A549 (cell line): ENCODE results near the gene YWHAB. TPM values are rescaled to one million over a fixed set of nuclear protein-coding genes. Genes with fewer than 3 reads are reported as not detected.

ENCODE experiments used
- ATAC-seq, 2 experiments: fragments of 200-7000 bp in 1 of 2; fragments of >200 bp in 1 of 2; cut with Nextera tagmentation in 1 of 2; cut with Tn5 transposase in 1 of 2; 3 replicates each; pipeline versions ENCODE4 v1.8.0 to v1.9.1; 2018 to 2020; ENCODE audit warnings: mild to moderate bottlenecking in 1 of 2, moderate library complexity in 1 of 2
- CTCF ChIA-PET: fragments of 300-600 bp; sonication (Branson Sonifier 250); formaldehyde crosslinking; extraction: SDS; loops from one replicate; lab custom pipeline; 2021; ENCODE audit warnings: antibody characterized with exemption, inconsistent platforms; lab: Yijun Ruan, JAX
- POLR2A ChIA-PET: fragments of 350-600 bp; formaldehyde crosslinking; extraction: SDS; loops from one replicate; lab custom pipeline; 2021; ENCODE audit warnings: antibody characterized with exemption, inconsistent platforms; lab: Yijun Ruan, JAX
- DNase-seq, 2 experiments: peaks; one replicate each; pipeline versions ENCODE4 v3.0.0 to v3.0.0-alpha.2; 2011 to 2016; ENCODE audit warnings: low read depth in 1 of 2, low spot score in 1 of 2
- FAIRE-seq: peaks from 2 replicates; lab custom pipeline; 2011; peaks lifted over from hg19 to GRCh38; lab: Jason Lieb, UNC
- H3K27ac ChIP-seq, 2 experiments: fragments of >200 bp; sonication (Bioruptor Twin); formaldehyde crosslinking; 3 replicates each; pipeline ENCODE4 v1.5.1; 2016 to 2017
- H3K4me1 ChIP-seq: fragments of >200 bp; sonication (Bioruptor Twin); formaldehyde crosslinking; 3 replicates; pipeline ENCODE4 v1.6.1; 2016
- H3K4me2 ChIP-seq: fragments of >200 bp; sonication (Bioruptor Twin); formaldehyde crosslinking; 3 replicates; pipeline ENCODE4 v1.6.1; 2016
- H3K4me3 ChIP-seq: fragments of >200 bp; sonication (Bioruptor Twin); formaldehyde crosslinking; 3 replicates; pipeline ENCODE4 v1.5.1; 2016
- H3K9me3 ChIP-seq: fragments of >200 bp; sonication (Bioruptor Twin); formaldehyde crosslinking; 3 replicates; pipeline ENCODE4 v1.6.1; 2016
- BCL3 ChIP-seq: fragments of >200 bp; sonication (Bioruptor Twin); formaldehyde crosslinking; IDR thresholded peaks from 3 replicates; pipeline ENCODE4 v1.6.1; 2016
- BHLHE40 ChIP-seq: IDR thresholded peaks from 2 replicates; pipeline ENCODE4 v1.6.1; 2012; ENCODE audit warnings: low read depth, low read length, inconsistent platforms
- CBX2 ChIP-seq: fragments of 200-600 bp; sonication (generic); IDR thresholded peaks from 2 replicates; pipeline ENCODE4 v1.6.1; 2016; ENCODE audit warnings: low read depth, mild to moderate bottlenecking, borderline replicate concordance
- CEBPB ChIP-seq, 2 experiments: fragments of >200 bp in 1 of 2; sonication (Bioruptor Twin) in 1 of 2; formaldehyde crosslinking in 1 of 2; IDR thresholded peaks; 2 replicates each; pipeline ENCODE4 v1.6.1; 2012 to 2016
- CHD2 ChIP-seq: fragments of 150-350 bp; IDR thresholded peaks from 2 replicates; pipeline ENCODE4 v1.6.1; 2014; ENCODE audit warnings: low read length; ENCODE audit not compliant: partially characterized antibody
- EHF ChIP-seq: fragments of 250-450 bp; sonication (Bioruptor Pico); IDR thresholded peaks from 2 replicates; pipeline ENCODE4 v1.5.0; 2020; ENCODE audit warnings: mild to moderate bottlenecking
- ESRRA ChIP-seq: fragments of 150-350 bp; IDR thresholded peaks from 2 replicates; pipeline ENCODE4 v1.6.1; 2014; ENCODE audit warnings: mild to moderate bottlenecking, low read length, borderline replicate concordance
- FOSL2 ChIP-seq, 2 experiments: fragments of 450-650 bp in 1 of 2; fragments of >200 bp in 1 of 2; sonication (Bioruptor Twin) in 1 of 2; formaldehyde crosslinking; IDR thresholded peaks; 2 replicates each; pipeline versions ENCODE4 v1.5.0 to v1.6.1; 2016 to 2020; ENCODE audit warnings: mild to moderate bottlenecking in 1 of 2, moderate library complexity in 1 of 2
- HDAC2 ChIP-seq: fragments of 200-600 bp; sonication (generic); IDR thresholded peaks from 2 replicates; pipeline ENCODE4 v1.6.1; 2016
- HOXB13 ChIP-seq: fragments of 250-450 bp; sonication (Bioruptor Pico); IDR thresholded peaks from 2 replicates; pipeline ENCODE4 v1.5.0; 2020; ENCODE audit warnings: low read depth, mild to moderate bottlenecking, moderate library complexity
- HOXB5 ChIP-seq: fragments of 250-450 bp; sonication (Bioruptor Pico); IDR thresholded peaks from 2 replicates; pipeline ENCODE4 v1.5.0; 2020; ENCODE audit warnings: mild to moderate bottlenecking, moderate library complexity
- JUN ChIP-seq, 2 experiments: fragments of >200 bp; sonication (Bioruptor Twin); formaldehyde crosslinking; IDR thresholded peaks; 2 replicates in 1 of 2; 3 replicates in 1 of 2; pipeline ENCODE4 v1.6.1; 2016 to 2017
- JUNB ChIP-seq: fragments of >200 bp; sonication (Bioruptor Twin); formaldehyde crosslinking; IDR thresholded peaks from 2 replicates; pipeline ENCODE4 v1.6.1; 2016
- MAZ ChIP-seq: fragments of 150-350 bp; IDR thresholded peaks from 2 replicates; pipeline ENCODE4 v1.6.1; 2014; ENCODE audit warnings: antibody characterized with exemption, low read depth, low read length, borderline replicate concordance
- NFE2L2 ChIP-seq: fragments of 150-350 bp; conservative IDR thresholded peaks from 2 replicates; pipeline ENCODE4 v1.6.1; 2014; ENCODE audit warnings: low read length
- NR3C1 ChIP-seq: fragments of >200 bp; sonication (Bioruptor Twin); formaldehyde crosslinking; IDR thresholded peaks from 3 replicates; pipeline ENCODE4 v1.6.1; 2017
- PBX3 ChIP-seq: IDR thresholded peaks from 2 replicates; pipeline ENCODE4 v1.6.1; 2012
- RAD21 ChIP-seq, 2 experiments: fragments of >200 bp in 1 of 2; sonication (Bioruptor Twin) in 1 of 2; formaldehyde crosslinking in 1 of 2; IDR thresholded peaks in 1 of 2; conservative IDR thresholded peaks in 1 of 2; 2 replicates in 1 of 2; 3 replicates in 1 of 2; pipeline ENCODE4 v1.6.1; 2012 to 2018; ENCODE audit warnings: inconsistent platforms in 1 of 2
- TP53 ChIP-seq: fragments of 250-450 bp; sonication (Bioruptor Pico); IDR thresholded peaks from 2 replicates; pipeline ENCODE4 v1.5.0; 2021; ENCODE audit warnings: mild to moderate bottlenecking, moderate library complexity
- USF2 ChIP-seq: fragments of 450-650 bp; IDR thresholded peaks from 2 replicates; pipeline ENCODE4 v1.6.1; 2014; ENCODE audit warnings: antibody characterized with exemption
- ZFP36 ChIP-seq: fragments of 450-650 bp; IDR thresholded peaks from 2 replicates; pipeline ENCODE4 v1.6.1; 2014; ENCODE audit warnings: borderline replicate concordance; ENCODE audit not compliant: partially characterized antibody
- ZNF302 ChIP-seq: fragments of 250-450 bp; sonication (Bioruptor Pico); IDR thresholded peaks from 2 replicates; pipeline ENCODE4 v1.9.0; 2021; ENCODE audit warnings: inconsistent platforms, mild to moderate bottlenecking, moderate library complexity
- WGBS: methylation state at CpG from one replicate; pipeline ENCODE4 v1.1.6; 2017; ENCODE audit errors: missing lambda C conversion rate; 5-methylcytosine and 5-hydroxymethylcytosine counted together
- polyA plus RNA-seq, 4 experiments: library from polyadenylated mRNA; depleted of rRNA in 3 of 4; stranded (reverse); fragments of >200 nt; fragmentation: RNase III in 1 of 4; extraction: RNeasy Plus Mini Kit Qiagen cat#74134 plus additional on column Dnase treatment in 1 of 4; gene quantifications; 2 replicates in 3 of 4; 3 replicates in 1 of 4; pipeline ENCODE4 v1.2.3, GENCODE V29; 2011 to 2017

YWHAB gene
- polyA plus RNA-seq, 2 of the 4 experiments (the other 2 are of a cell fraction) = 163 to 205 TPM

- Histone ChIP-seq H3K27ac (no peak overlapping the region), H3K4me1 (no peaks in the 10 kb centered on the region), H3K4me3 (no peak overlapping the region), H3K9me3 (no peaks in the 10 kb centered on the region), H3K4me2 (no peak overlapping the region)
- WGBS = 20% methylated on average over 3 of the region's 3 CpGs
- ChIA-PET POLR2A (no interaction called here), CTCF (interaction anchor here (0.9 to 1.4 kb wide), 2 partner anchors 11 to 104 kb away, joined by 3 to 5 read pairs; no protein-coding TSS in a partner anchor)
- no peak for ATAC-seq
- DNase-seq = no peak
- FAIRE-seq = no peak
- no peak for TF ChIP-seq HOXB13
- no peak for TF ChIP-seq ESRRA
- TF ChIP-seq TP53 = no peak
- TF ChIP-seq CEBPB (IDR thresholded peaks at IDR 0.05) = no peak
- TF ChIP-seq CBX2 = no peak
- TF ChIP-seq NR3C1 = no peak
- no peak for TF ChIP-seq ZFP36
- TF ChIP-seq ZNF302 (CRISPR knock-in tag) = no peak
- no peak for TF ChIP-seq JUNB
- TF ChIP-seq NFE2L2 = no peak
- TF ChIP-seq HDAC2 = no peak
- no peak for TF ChIP-seq PBX3
- no peak for TF ChIP-seq CHD2
- no peak for TF ChIP-seq JUN (IDR thresholded peaks at IDR 0.05)
- no peak for TF ChIP-seq MAZ
- no peak for TF ChIP-seq RAD21 (conservative IDR thresholded peaks at IDR 0.05 in 1 of 2, IDR thresholded peaks at IDR 0.05 in 1 of 2)
- no peak for TF ChIP-seq BCL3
Measured at GRCh38 chr20:44851545-44851944, 34.0 kb upstream of the YWHAB start.

GRCh38 chr20:44856442-44856841, 29.1 kb upstream of the YWHAB start:
- ChIA-PET POLR2A (no interaction called here), CTCF (interaction anchor here (0.6 to 1.6 kb wide), 5 partner anchors 9 to 106 kb away, joined by 3 to 5 read pairs (median 4); no protein-coding TSS in a partner anchor)
- ATAC-seq = no peak
- Histone ChIP-seq H3K4me1 (peaks cover 3% of the 10 kb centered on the region; the same call in 2 of the 3 replicates), H3K9me3 (no peaks in the 10 kb centered on the region), H3K27ac (no peak overlapping the region), H3K4me2 (no peak overlapping the region), H3K4me3 (no peak overlapping the region)
- TF ChIP-seq TP53 = no peak
- no peak for TF ChIP-seq EHF (CRISPR knock-in tag)
- TF ChIP-seq FOSL2 (IDR thresholded peaks at IDR 0.05) = no peak
- no peak for TF ChIP-seq FOSL2 (CRISPR knock-in tag; IDR thresholded peaks at IDR 0.05)
- no peak for TF ChIP-seq USF2
- TF ChIP-seq BHLHE40 = no peak
- WGBS = 48% methylated on average over 2 of the region's 2 CpGs
- no peak for FAIRE-seq
- no peak for DNase-seq

- WGBS = 55% methylated on average over 6 of the region's 6 CpGs
- peaks cover 8% of the 10 kb centered on the region; the same call in 2 of the 3 replicates for H3K4me1 ChIP-seq
- ChIA-PET CTCF (interaction anchor here (0.6 to 1.6 kb wide), 4 partner anchors 9 to 43 kb away, joined by 3 to 5 read pairs (median 4); no protein-coding TSS in a partner anchor), POLR2A (no interaction called here)
- TF ChIP-seq CEBPB (IDR thresholded peaks at IDR 0.05) (no peak), HOXB5 (CRISPR knock-in tag) (no peak)
- no peak overlapping the region for H3K4me2 ChIP-seq
- H3K4me3 ChIP-seq = no peak overlapping the region
- ATAC-seq (0 out of 6 replicates have a peak, but pooled peaks of 1 of the 2 experiments have one; percentile 32), FAIRE-seq (no peak), DNase-seq (peak in 1 of 2 experiments; percentile 33)
- H3K9me3 ChIP-seq = no peaks in the 10 kb centered on the region
- H3K27ac ChIP-seq = no peak overlapping the region
Measured at GRCh38 chr20:44856856-44857448, 28.6 kb upstream of the YWHAB start.
